Right lobe of liver (tissue), 4 donors: ENCODE measurements around the gene PCDHGB6.
"Not testable (repeated sequence)": the region's sequence is repeated elsewhere in the genome, so short reads cannot be mapped to it uniquely, and the experiment has no call there.

Experiments
- CTCF ChIP-seq, 4 donors: fragments of 200-600 bp in 3 of 4; fragments of 450-650 bp in 1 of 4; IDR thresholded peaks; one replicate each; pipeline versions ENCODE4 v1.5.1 to v1.8.0; 2016 to 2022; ENCODE audit warnings: antibody characterized with exemption in 4 of 4, mild to moderate bottlenecking in 2 of 4
- POLR2A ChIP-seq: fragments of 450-650 bp; IDR thresholded peaks from one replicate; pipeline ENCODE4 v1.6.1; 2017; ENCODE audit warnings: antibody characterized with exemption, mild to moderate bottlenecking
- donor health status: DM: no; HTN: no; CAD: no.
- donor health status: DM: no; HTN: no; CAD: no.
- donor health status: DM: no; HTN: yes; CAD: no.

GRCh38 chr5:141375444-141376155 lies 32.2 kb upstream of the PCDHGB6 start:
- not testable (repeated sequence) for TF ChIP-seq CTCF (IDR thresholded peaks at IDR 0.05); POLR2A
